ENCODE results near the gene INPP5J.

INPP5J gene

GRCh38 chr22:31127181-31127772 is 4.5 kb downstream of the INPP5J start:
- no peak for FAIRE-seq

GRCh38 chr22:31128156-31128555 is 5.4 kb downstream of the INPP5J start:
- no peak for FAIRE-seq

GRCh38 chr22:31130873-31131272 is 8.1 kb downstream of the INPP5J start:
- FAIRE-seq: no peak

- no peak for FAIRE-seq
These were observed 11.1 kb downstream of the INPP5J start for GRCh38 chr22:31133911-31134310.

- FAIRE-seq: no peak
These were observed 11.9 kb downstream of the INPP5J start for GRCh38 chr22:31134688-31135087.

GRCh38 chr22:31135706-31136105 is 12.9 kb downstream of the INPP5J start:
- FAIRE-seq: no peak

- FAIRE-seq: no peak
These were observed 13.4 kb downstream of the INPP5J start for GRCh38 chr22:31136155-31136554.

- FAIRE-seq: no peak
These were observed 13.9 kb downstream of the INPP5J start for GRCh38 chr22:31136711-31137110.

GRCh38 chr22:31137721-31138120 is 15.0 kb downstream of the INPP5J start:
- no peak for FAIRE-seq

GRCh38 chr22:31138126-31138525 is 15.4 kb downstream of the INPP5J start:
- no peak for FAIRE-seq

- FAIRE-seq: no peak
These were observed 16.3 kb downstream of the INPP5J start for GRCh38 chr22:31139066-31139465.

GRCh38 chr22:31139866-31140716 is 17.3 kb downstream of the INPP5J start, which contains the start of gene PLA2G3:
PLA2G3 (minus strand) TSS chr22:31140508; CDS start chr22:31140354, 154 bp downstream.
- no peak for FAIRE-seq

GRCh38 chr22:31140746-31141145 is 18.0 kb downstream of the INPP5J start:
- FAIRE-seq: no peak

GRCh38 chr22:31141551-31141950 is 18.8 kb downstream of the INPP5J start:
- no peak for FAIRE-seq

GRCh38 chr22:31142285-31142684 is 19.5 kb downstream of the INPP5J start:
- FAIRE-seq: no peak

GRCh38 chr22:31143038-31143437 is 20.3 kb downstream of the INPP5J start:
- FAIRE-seq: no peak

- no peak for FAIRE-seq
These were observed 20.8 kb downstream of the INPP5J start for GRCh38 chr22:31143537-31143936.

GRCh38 chr22:31144223-31144622 is 21.5 kb downstream of the INPP5J start:
- FAIRE-seq: no peak

- no peak for FAIRE-seq
These were observed 25.7 kb downstream of the INPP5J start for GRCh38 chr22:31148488-31148887.

- FAIRE-seq: peak; percentile 86
These were observed 26.3 kb downstream of the INPP5J start for GRCh38 chr22:31148953-31149627.

GRCh38 chr22:31150615-31151014 is 27.8 kb downstream of the INPP5J start:
- no peak for FAIRE-seq

- FAIRE-seq: no peak
These were observed 29.1 kb downstream of the INPP5J start for GRCh38 chr22:31151872-31152271.

- no peak for FAIRE-seq
These were observed 30.6 kb downstream of the INPP5J start for GRCh38 chr22:31153357-31153756.

- FAIRE-seq: no peak
These were observed 32.2 kb downstream of the INPP5J start for GRCh38 chr22:31154975-31155374.
